Adrenal gland (tissue), 5 donors: ENCODE results near the gene SLC47A2.

Source experiments
- CTCF ChIP-seq, 6 experiments: fragments of 450-650 bp in 4 of 6; fragments of 200-600 bp in 2 of 6; sonication (generic) in 1 of 6; IDR thresholded peaks; 1 replicate in 5 of 6; 2 replicates in 1 of 6; pipeline versions ENCODE4 v1.5.1 to v1.8.0; 2016 to 2021; ENCODE audit warnings: antibody characterized with exemption in 6 of 6, mild to moderate bottlenecking in 2 of 6, moderate library complexity in 1 of 6
- POLR2A ChIP-seq, 2 donors: fragments of 450-650 bp; IDR thresholded peaks; one replicate each; pipeline ENCODE4 v1.6.1; 2017; ENCODE audit warnings: antibody characterized with exemption in 2 of 2, mild to moderate bottlenecking in 2 of 2, moderate library complexity in 1 of 2
- donor health status: DM: no; HTN: no; CAD: no.

DNA sequence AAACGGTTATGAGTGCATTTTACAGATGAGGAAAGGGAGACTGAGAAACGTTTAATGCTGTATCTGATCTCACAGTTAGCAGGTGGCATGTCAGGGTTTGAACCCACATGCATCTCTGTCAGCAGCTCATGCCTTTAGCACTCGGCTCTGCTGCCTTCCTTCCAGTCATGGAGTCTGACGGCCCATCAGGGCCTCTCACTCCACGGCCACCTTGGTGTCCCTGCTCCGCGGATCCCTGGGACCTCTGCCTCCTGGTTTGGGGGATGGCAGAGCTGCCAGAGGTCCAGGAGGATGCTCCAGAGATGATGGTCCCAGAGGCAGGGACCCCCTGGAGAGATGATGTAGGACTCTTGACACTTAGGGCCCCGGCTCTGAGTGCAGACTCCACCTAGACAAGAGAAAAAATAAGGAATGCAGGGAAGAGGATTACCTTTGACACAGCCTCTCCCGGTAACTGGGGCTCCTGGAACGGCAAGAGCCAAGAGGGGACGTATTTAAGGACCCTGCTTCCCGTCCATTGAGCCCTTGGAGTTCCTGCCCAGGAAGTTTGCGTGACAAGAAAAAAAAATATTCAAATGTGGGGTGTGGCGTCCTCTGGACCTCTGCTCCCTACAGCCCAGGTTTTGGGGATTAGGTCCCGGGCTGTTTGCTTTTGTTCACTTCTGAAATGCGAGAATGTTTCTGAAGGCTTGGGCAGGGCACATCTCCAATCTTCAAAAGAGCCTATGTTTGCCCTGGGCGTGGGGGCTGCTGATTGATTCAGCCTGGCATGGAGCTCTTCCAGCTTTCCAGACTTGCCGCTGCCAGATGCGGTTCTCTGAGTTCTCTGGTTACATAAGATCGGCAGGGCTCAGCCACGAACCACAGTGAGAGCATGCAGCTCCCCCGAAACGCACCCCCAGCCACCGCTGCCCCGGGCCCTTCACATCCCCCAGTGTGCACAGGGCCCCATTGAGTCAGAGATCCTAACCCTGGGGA is 31.7 kb upstream of the SLC47A2 start, which contains the start of gene ALDH3A1:
- no peak for TF ChIP-seq CTCF (IDR thresholded peaks at IDR 0.05)
- TF ChIP-seq POLR2A (IDR thresholded peaks at IDR 0.05): no peak
